Colonic mucosa (tissue), 4 donors: ENCODE data around the gene GLRX2. TPM values are rescaled to one million over a fixed set of nuclear protein-coding genes. Genes with fewer than 3 reads are reported as not detected.

Experiments used
- DNase-seq: peaks from one replicate; pipeline ENCODE4 v3.0.0-alpha.2; 2020
- H3K27ac ChIP-seq: fragments of 200-600 bp; one replicate; pipeline ENCODE4 v1.8.0; 2021
- H3K27me3 ChIP-seq: fragments of 200-600 bp; one replicate; pipeline ENCODE4 v1.8.0; 2021
- H3K36me3 ChIP-seq: fragments of 200-600 bp; one replicate; pipeline ENCODE4 v1.8.0; 2021
- H3K4me1 ChIP-seq: fragments of 200-600 bp; one replicate; pipeline ENCODE4 v1.8.0; 2021; ENCODE audit warnings: mild to moderate bottlenecking
- H3K4me3 ChIP-seq: fragments of 200-600 bp; one replicate; pipeline ENCODE4 v1.8.0; 2021
- H3K9ac ChIP-seq, 2 donors: one replicate each; pipeline ENCODE4 v1.7.0; 2013; ENCODE audit warnings: control low read depth in 2 of 2, low read depth in 2 of 2, low read length in 2 of 2
- H3K9me3 ChIP-seq: fragments of 200-600 bp; one replicate; pipeline ENCODE4 v1.8.0; 2021
- intact Hi-C: fragments of 100-400 bp; cut with DNase I; formaldehyde crosslinking; loops from one replicate; pipeline ENCODE4 v1.14.1; 2022
- total RNA-seq, 2 donors: library from RNA; stranded (reverse); fragmentation: NEBNext Ultra II Directional in 1 of 2; extraction: Animal tissue kit (Norgen Biotek cat#: 25700) in 1 of 2; gene quantifications; one replicate each; pipeline ENCODE4 v1.2.1, GENCODE V29; 2021
- TF ChIP-seq, protein P1 (sequence below): fragments of 200-600 bp; IDR thresholded peaks from one replicate; pipeline ENCODE4 v1.8.0; 2022; ENCODE audit warnings: antibody characterized with exemption, mild to moderate bottlenecking
- donor health status: healthy.
- donor health status: DM: no; HTN: no; CAD: no.
- donor health status: DM: no; HTN: no; CAD: no.

The GLRX2 gene
- total RNA-seq, 2 donors from 2014 or later, result 22.3 to 38.1 TPM

DNA sequence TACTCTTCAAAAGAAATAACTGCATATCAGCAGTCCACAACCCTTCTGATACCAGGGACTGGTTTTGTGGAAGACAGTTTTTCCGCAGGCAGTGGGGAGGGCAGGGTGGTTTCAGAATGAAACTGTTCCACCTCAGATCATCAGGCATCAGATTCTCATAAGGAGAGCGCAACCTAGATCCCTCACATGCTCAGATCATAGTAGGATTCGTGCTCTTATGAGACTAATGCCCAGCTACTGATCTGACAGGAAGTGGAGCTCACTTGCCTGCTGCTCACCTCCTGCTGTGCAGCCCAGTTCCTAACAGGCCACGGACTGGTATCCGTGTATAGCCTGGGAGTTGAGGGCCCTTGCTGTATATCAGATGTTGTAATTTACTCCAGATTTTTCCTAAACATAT is 34.3 kb downstream of the GLRX2 start:
- Histone ChIP-seq H3K9me3 (no peaks in the 10 kb centered on the region), H3K4me1 (no peaks in the 10 kb centered on the region), H3K27ac (no peak overlapping the region), H3K27me3 (no peaks in the 10 kb centered on the region), H3K9ac (no peak overlapping the region), H3K36me3 (no peaks in the 10 kb centered on the region), H3K4me3 (no peak overlapping the region)
- intact Hi-C loops, result no loop called here
- TF ChIP-seq, protein P1, sequence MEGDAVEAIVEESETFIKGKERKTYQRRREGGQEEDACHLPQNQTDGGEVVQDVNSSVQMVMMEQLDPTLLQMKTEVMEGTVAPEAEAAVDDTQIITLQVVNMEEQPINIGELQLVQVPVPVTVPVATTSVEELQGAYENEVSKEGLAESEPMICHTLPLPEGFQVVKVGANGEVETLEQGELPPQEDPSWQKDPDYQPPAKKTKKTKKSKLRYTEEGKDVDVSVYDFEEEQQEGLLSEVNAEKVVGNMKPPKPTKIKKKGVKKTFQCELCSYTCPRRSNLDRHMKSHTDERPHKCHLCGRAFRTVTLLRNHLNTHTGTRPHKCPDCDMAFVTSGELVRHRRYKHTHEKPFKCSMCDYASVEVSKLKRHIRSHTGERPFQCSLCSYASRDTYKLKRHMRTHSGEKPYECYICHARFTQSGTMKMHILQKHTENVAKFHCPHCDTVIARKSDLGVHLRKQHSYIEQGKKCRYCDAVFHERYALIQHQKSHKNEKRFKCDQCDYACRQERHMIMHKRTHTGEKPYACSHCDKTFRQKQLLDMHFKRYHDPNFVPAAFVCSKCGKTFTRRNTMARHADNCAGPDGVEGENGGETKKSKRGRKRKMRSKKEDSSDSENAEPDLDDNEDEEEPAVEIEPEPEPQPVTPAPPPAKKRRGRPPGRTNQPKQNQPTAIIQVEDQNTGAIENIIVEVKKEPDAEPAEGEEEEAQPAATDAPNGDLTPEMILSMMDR, result no peak
- DNase-seq, result no peak

- Histone ChIP-seq H3K9me3 (no peaks in the 10 kb centered on the region), H3K4me3 (no peak overlapping the region), H3K27ac (no peak overlapping the region), H3K9ac (no peak overlapping the region), H3K27me3 (no peaks in the 10 kb centered on the region), H3K36me3 (no peaks in the 10 kb centered on the region), H3K4me1 (no peaks in the 10 kb centered on the region)
- DNase-seq, result no peak
- intact Hi-C loops, result no loop called here
- TF ChIP-seq, protein P1, result no peak
Measured at GRCh38 chr1:193070386-193070753, 34.8 kb downstream of the GLRX2 start.

- TF ChIP-seq, protein P1, result no peak
- H3K4me1 ChIP-seq, result no peaks in the 10 kb centered on the region
- DNase-seq, result no peak
- no peaks in the 10 kb centered on the region for H3K36me3 ChIP-seq
- no peak overlapping the region for H3K4me3 ChIP-seq
- intact Hi-C loops, result loop anchor here (5.0 kb wide), 1 partner anchor 32 kb away; no protein-coding TSS in a partner anchor
- H3K9ac ChIP-seq, result no peak overlapping the region
- no peaks in the 10 kb centered on the region for H3K9me3 ChIP-seq
- H3K27ac ChIP-seq, result no peak overlapping the region
- no peaks in the 10 kb centered on the region for H3K27me3 ChIP-seq
Measured at GRCh38 chr1:193069748-193070385, 35.3 kb downstream of the GLRX2 start.

DNA sequence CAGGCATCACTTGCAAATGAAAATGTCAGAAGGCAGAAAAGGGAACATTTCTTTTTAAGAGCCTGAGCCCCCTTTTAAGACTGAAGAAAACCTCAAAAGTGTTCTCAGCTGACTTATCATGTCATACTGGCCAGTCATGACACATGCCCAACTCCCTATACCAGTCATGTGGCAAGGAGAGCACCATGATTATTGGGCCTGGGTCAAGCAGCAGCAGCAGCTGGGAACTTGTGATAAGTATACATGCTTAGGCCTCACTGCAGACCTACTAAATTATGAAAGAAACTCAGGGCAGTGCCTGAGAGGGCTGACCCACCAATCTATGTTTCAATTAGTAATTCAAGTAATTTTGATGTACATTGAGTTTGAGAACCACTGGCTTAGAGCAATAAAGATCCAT is 37.2 kb downstream of the GLRX2 start:
- no peak overlapping the region for H3K9ac ChIP-seq
- intact Hi-C loops, result loop anchor here (5.0 kb wide), 1 partner anchor 34 kb away; no protein-coding TSS in a partner anchor
- DNase-seq, result no peak
- TF ChIP-seq, protein P1, result no peak
- no peak overlapping the region for H3K27ac ChIP-seq
- H3K4me1 ChIP-seq, result no peaks in the 10 kb centered on the region
- no peak overlapping the region for H3K4me3 ChIP-seq
- H3K36me3 ChIP-seq, result no peaks in the 10 kb centered on the region
- no peaks in the 10 kb centered on the region for H3K9me3 ChIP-seq
- H3K27me3 ChIP-seq, result no peaks in the 10 kb centered on the region

- Histone ChIP-seq H3K9me3 (no peaks in the 10 kb centered on the region), H3K27ac (no peak overlapping the region), H3K9ac (no peak overlapping the region), H3K4me1 (no peaks in the 10 kb centered on the region), H3K36me3 (no peaks in the 10 kb centered on the region), H3K27me3 (no peaks in the 10 kb centered on the region), H3K4me3 (no peak overlapping the region)
- TF ChIP-seq, protein P1, result no peak
- DNase-seq, result no peak
- intact Hi-C loops, result loop anchor here (5.0 kb wide), 1 partner anchor 36 kb away; no protein-coding TSS in a partner anchor
Measured at GRCh38 chr1:193066606-193067005, 38.6 kb downstream of the GLRX2 start.
